HG03521 (cell line): ENCODE measurements around the gene EOGT.

ENCODE experiments used
- ATAC-seq: cut with Tn5 transposase; IDR thresholded peaks from one replicate; pipeline ENCODE4 v1.9.1; 2021; ENCODE audit warnings: mild to moderate bottlenecking, moderate library complexity; ENCODE audit not compliant: unreplicated experiment

Gene EOGT

GRCh38 chr3:69013253-69014021 lies at the start of gene EOGT:
EOGT (minus strand) TSS chr3:69013684; CDS start chr3:69009846, 3,838 bp downstream.
- peak; percentile 71 for ATAC-seq

GRCh38 chr3:69059688-69060087 lies 46.2 kb upstream of the EOGT start:
- no peak for ATAC-seq

- no peak for ATAC-seq
Measured at GRCh38 chr3:69058947-69059224, 45.4 kb upstream of the EOGT start.

GRCh38 chr3:69058180-69058946 lies 44.9 kb upstream of the EOGT start:
- peak; percentile 90 for ATAC-seq

GRCh38 chr3:69052472-69052898 lies 39.0 kb upstream of the EOGT start:
- ATAC-seq, result no peak

- peak; percentile 97 for ATAC-seq
Measured at GRCh38 chr3:69051756-69052471, 38.4 kb upstream of the EOGT start, which contains the start of gene TMF1. TMF1 (minus strand) TSS chr3:69052333; CDS start chr3:69052086, 247 bp downstream.

- no peak for ATAC-seq
Measured at GRCh38 chr3:69048990-69049389, 35.5 kb upstream of the EOGT start.

GRCh38 chr3:69044608-69045007 lies 31.1 kb upstream of the EOGT start:
- no peak for ATAC-seq

- no peak for ATAC-seq
Measured at GRCh38 chr3:69033470-69033869, 20.0 kb upstream of the EOGT start.

GRCh38 chr3:69032737-69033136 lies 19.3 kb upstream of the EOGT start:
- ATAC-seq, result no peak

- no peak for ATAC-seq
Measured at GRCh38 chr3:69032142-69032541, 18.7 kb upstream of the EOGT start.

- ATAC-seq, result no peak
Measured at GRCh38 chr3:69031635-69032034, 18.2 kb upstream of the EOGT start.

GRCh38 chr3:69020857-69021256 lies 7.4 kb upstream of the EOGT start:
- no peak for ATAC-seq

GRCh38 chr3:69020424-69020823 lies 6.9 kb upstream of the EOGT start:
- no peak for ATAC-seq

GRCh38 chr3:69016901-69017300 lies 3.4 kb upstream of the EOGT start:
- ATAC-seq, result no peak

- no peak for ATAC-seq
Measured at GRCh38 chr3:69016102-69016501, 2.6 kb upstream of the EOGT start.

GRCh38 chr3:69014022-69014580 lies 617 bp upstream of the EOGT start:
- no peak for ATAC-seq

- ATAC-seq, result peak; percentile 42
Measured at GRCh38 chr3:69012800-69013252, 658 bp downstream of the EOGT start.

GRCh38 chr3:69012100-69012799 lies 1.2 kb downstream of the EOGT start:
- no peak for ATAC-seq

- no peak for ATAC-seq
Measured at GRCh38 chr3:69011096-69011730, 2.3 kb downstream of the EOGT start.
